Glutamatergic neuron (in vitro differentiated cells): Measurements from ENCODE around the gene ITGB5. TPM values are rescaled to one million over a fixed set of nuclear protein-coding genes. Genes with fewer than 3 reads are reported as not detected.

Source experiments
- DNase-seq: peaks from one replicate; pipeline ENCODE4 v3.0.0; 2022
- H3K27ac Mint-ChIP-seq: one replicate; pipeline ENCODE4 v1.8.0; 2020; ENCODE audit warnings: mild to moderate bottlenecking, mixed read lengths, inconsistent platforms; ENCODE audit not compliant: unreplicated experiment
- H3K27me3 Mint-ChIP-seq: one replicate; pipeline ENCODE4 v1.8.0; 2020; ENCODE audit warnings: mild to moderate bottlenecking, moderate library complexity, mixed read lengths, inconsistent platforms; ENCODE audit not compliant: unreplicated experiment
- H3K36me3 Mint-ChIP-seq: one replicate; pipeline ENCODE4 v1.8.0; 2020; ENCODE audit warnings: mild to moderate bottlenecking, mixed read lengths, inconsistent platforms; ENCODE audit not compliant: unreplicated experiment
- H3K4me1 Mint-ChIP-seq: one replicate; pipeline ENCODE4 v1.8.0; 2020; ENCODE audit warnings: mild to moderate bottlenecking, low read depth, mixed read lengths, inconsistent platforms; ENCODE audit not compliant: unreplicated experiment
- H3K4me3 Mint-ChIP-seq: one replicate; pipeline ENCODE4 v1.8.0; 2020; ENCODE audit warnings: mild to moderate bottlenecking, mixed read lengths, inconsistent platforms; ENCODE audit not compliant: unreplicated experiment
- H3K9me3 Mint-ChIP-seq: one replicate; pipeline ENCODE4 v1.8.0; 2020; ENCODE audit warnings: mild to moderate bottlenecking, moderate library complexity, mixed read lengths, inconsistent platforms; ENCODE audit not compliant: unreplicated experiment
- total RNA-seq: library from RNA; stranded (reverse); fragmentation: NEBNext Ultra II Directional; extraction: Animal tissue kit (Norgen Biotek cat#: 25700); gene quantifications from one replicate; pipeline ENCODE4 v1.2.1, GENCODE V29; 2021; ENCODE audit not compliant: unreplicated experiment
- TF ChIP-seq, protein P1 (sequence below): fragments of 200-600 bp; sonication (generic); IDR thresholded peaks from one replicate; pipeline ENCODE4 v1.5.0; 2021; ENCODE audit not compliant: partially characterized antibody, unreplicated experiment

Gene ITGB5
- total RNA-seq, 1 donor from 2014 or later = 12.8 TPM

DNA sequence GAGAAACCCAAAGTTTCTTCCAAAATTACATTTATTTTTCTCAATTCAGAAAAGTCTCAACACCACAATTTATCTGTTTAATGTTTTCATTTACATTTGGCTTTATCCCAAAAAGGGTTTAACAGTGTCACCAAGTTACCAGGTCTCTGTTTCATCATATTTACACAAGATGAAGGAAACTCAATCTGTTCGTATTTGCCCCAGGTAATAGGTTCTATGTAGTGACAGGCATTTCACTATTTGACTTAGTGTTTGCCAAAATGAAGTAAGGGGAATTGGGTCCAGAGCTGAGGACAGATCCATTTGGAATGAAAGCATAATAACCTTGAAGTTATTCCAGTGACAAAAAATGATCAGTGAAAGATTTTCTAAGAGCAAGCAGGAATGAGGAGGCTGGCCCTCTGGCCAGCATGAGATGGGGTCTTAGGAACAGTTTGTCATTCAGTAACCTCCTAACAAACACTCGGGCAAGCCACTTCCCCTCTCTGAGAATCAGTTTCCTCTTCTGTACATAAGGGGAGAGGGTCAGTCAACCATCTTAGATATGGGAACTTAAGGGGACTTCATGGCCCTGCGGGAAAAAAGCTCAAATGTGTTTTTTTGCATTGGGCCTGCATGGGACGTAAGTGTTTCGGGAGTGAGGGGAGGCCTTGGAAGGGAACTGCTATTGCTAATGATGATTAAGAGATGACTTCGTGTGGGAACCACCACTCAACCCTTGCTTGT lies 125.1 kb downstream of the ITGB5 start:
- no peaks in the 10 kb centered on the region for H3K9me3 Mint-ChIP-seq
- H3K36me3 Mint-ChIP-seq = no peaks in the 10 kb centered on the region
- peaks cover 10% of the 10 kb centered on the region for H3K27me3 Mint-ChIP-seq
- H3K4me1 Mint-ChIP-seq = peaks cover 2% of the 10 kb centered on the region
- no peak overlapping the region for H3K4me3 Mint-ChIP-seq
- DNase-seq = no peak
- TF ChIP-seq, protein P1, sequence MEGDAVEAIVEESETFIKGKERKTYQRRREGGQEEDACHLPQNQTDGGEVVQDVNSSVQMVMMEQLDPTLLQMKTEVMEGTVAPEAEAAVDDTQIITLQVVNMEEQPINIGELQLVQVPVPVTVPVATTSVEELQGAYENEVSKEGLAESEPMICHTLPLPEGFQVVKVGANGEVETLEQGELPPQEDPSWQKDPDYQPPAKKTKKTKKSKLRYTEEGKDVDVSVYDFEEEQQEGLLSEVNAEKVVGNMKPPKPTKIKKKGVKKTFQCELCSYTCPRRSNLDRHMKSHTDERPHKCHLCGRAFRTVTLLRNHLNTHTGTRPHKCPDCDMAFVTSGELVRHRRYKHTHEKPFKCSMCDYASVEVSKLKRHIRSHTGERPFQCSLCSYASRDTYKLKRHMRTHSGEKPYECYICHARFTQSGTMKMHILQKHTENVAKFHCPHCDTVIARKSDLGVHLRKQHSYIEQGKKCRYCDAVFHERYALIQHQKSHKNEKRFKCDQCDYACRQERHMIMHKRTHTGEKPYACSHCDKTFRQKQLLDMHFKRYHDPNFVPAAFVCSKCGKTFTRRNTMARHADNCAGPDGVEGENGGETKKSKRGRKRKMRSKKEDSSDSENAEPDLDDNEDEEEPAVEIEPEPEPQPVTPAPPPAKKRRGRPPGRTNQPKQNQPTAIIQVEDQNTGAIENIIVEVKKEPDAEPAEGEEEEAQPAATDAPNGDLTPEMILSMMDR = no peak
- no peak overlapping the region for H3K27ac Mint-ChIP-seq

DNA sequence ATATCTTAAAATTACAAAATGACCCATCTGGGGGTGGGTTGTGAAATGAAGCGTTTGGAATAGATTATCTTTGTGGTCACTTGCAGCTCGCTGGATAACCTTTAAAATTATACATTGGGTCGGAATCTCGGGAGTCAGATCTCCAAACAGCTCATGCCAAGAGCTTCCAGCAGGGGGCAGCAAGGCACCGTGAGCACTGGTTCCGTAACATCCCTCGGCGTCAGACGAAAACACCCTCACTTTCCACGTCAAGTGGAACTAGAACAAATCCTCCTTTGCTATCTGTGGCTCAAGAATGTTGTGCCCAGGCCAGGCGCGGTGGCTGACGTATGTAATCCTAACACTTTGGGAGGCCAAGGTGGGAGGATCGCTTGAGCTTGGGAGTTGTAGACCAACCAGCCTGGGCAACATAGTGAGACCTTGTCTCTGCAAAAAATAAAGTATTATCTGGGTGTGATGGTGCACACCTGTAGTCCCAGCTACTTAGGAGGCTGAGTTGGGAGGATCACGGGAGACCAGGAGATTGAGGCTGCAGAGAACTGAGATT lies 125.8 kb downstream of the ITGB5 start:
- H3K36me3 Mint-ChIP-seq = no peaks in the 10 kb centered on the region
- H3K9me3 Mint-ChIP-seq = no peaks in the 10 kb centered on the region
- H3K27ac Mint-ChIP-seq = no peak overlapping the region
- H3K27me3 Mint-ChIP-seq = peaks cover 10% of the 10 kb centered on the region
- H3K4me1 Mint-ChIP-seq = peaks cover 2% of the 10 kb centered on the region
- no peak overlapping the region for H3K4me3 Mint-ChIP-seq
- peak; percentile 85 for DNase-seq
- TF ChIP-seq, protein P1 = peak; percentile 97

DNA sequence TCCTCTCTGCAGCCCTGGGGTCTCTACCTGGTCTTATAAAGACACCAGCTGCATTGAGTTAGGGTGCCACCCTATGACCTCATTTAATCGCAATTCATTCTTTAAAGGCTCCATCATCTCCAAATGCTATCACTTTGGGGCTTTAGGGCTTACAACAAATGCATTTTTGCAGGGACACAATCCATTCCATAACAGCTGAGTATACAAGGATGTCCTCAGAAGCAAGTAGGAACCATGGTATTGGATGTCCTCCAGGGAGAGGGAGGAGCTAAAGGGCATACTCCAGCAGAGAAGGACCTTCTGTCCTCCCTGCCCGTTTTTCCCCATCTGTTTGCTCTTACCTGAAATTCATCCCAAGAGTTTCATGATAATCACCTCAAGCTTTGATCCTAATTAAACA lies 126.6 kb downstream of the ITGB5 start:
- no peaks in the 10 kb centered on the region for H3K9me3 Mint-ChIP-seq
- no peak overlapping the region for H3K27ac Mint-ChIP-seq
- DNase-seq = no peak
- peaks cover 8% of the 10 kb centered on the region for H3K27me3 Mint-ChIP-seq
- H3K36me3 Mint-ChIP-seq = no peaks in the 10 kb centered on the region
- H3K4me1 Mint-ChIP-seq = peaks cover 2% of the 10 kb centered on the region
- TF ChIP-seq, protein P1 = no peak
- H3K4me3 Mint-ChIP-seq = no peak overlapping the region

DNA sequence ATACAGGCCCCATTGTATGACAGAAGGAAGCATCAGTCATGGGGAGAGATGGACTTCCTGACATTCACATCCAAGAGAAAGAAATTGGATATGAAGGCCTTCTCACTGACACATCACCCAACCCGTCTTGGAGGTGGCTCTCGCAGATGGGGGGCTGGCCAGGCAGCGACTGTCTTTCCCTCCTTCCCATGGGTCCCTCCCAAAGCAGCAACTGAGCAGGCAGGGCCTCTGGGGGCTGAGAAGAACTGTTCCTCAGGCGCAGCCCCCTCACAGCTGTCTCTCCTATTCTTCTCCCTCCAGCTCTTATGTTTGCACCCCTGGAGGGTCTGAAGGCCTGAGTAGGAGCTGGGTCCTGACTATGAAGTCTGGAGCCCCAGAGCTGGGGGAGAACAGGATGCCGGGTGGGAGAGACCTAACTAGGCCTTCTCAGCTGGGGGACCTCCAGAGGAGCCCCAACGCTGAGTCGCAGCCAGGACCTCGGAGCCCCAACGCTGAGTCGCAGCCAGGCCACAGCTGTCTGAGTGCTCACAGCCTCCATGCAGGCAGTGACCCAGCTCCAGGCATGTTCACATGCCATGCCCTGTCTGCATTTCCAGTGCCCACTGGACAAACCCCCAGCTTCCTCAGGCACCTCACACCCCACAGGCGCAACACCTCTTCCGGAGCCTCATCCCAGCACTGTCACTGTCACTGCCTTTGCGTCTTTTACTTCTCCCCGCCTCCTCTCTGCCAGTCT lies 127.3 kb downstream of the ITGB5 start:
- TF ChIP-seq, protein P1 = no peak
- Mint-ChIP-seq H3K27ac (no peak overlapping the region), H3K4me3 (no peak overlapping the region), H3K36me3 (no peaks in the 10 kb centered on the region), H3K9me3 (no peaks in the 10 kb centered on the region), H3K4me1 (peaks cover 2% of the 10 kb centered on the region), H3K27me3 (peaks cover 9% of the 10 kb centered on the region)
- DNase-seq = no peak
